Astrocyte (in vitro differentiated cells and primary cell): ENCODE results near the gene CDH23.

ENCODE experiments used
- EZH2 ChIP-seq: IDR thresholded peaks from 2 replicates; pipeline ENCODE4 v1.6.1; 2012; ENCODE audit warnings: mild to moderate bottlenecking, low read length, inconsistent platforms; ENCODE audit not compliant: insufficient read depth
- TF ChIP-seq, protein P1 (sequence below): IDR thresholded peaks from 2 replicates; pipeline ENCODE4 v1.5.1; 2011; ENCODE audit warnings: low read depth, mild to moderate bottlenecking, inconsistent platforms, low read length, moderate library complexity; ENCODE audit not compliant: insufficient read depth

GRCh38 chr10:71754562-71754961 lies 357.8 kb downstream of the CDH23 start:
- TF ChIP-seq, protein P1, sequence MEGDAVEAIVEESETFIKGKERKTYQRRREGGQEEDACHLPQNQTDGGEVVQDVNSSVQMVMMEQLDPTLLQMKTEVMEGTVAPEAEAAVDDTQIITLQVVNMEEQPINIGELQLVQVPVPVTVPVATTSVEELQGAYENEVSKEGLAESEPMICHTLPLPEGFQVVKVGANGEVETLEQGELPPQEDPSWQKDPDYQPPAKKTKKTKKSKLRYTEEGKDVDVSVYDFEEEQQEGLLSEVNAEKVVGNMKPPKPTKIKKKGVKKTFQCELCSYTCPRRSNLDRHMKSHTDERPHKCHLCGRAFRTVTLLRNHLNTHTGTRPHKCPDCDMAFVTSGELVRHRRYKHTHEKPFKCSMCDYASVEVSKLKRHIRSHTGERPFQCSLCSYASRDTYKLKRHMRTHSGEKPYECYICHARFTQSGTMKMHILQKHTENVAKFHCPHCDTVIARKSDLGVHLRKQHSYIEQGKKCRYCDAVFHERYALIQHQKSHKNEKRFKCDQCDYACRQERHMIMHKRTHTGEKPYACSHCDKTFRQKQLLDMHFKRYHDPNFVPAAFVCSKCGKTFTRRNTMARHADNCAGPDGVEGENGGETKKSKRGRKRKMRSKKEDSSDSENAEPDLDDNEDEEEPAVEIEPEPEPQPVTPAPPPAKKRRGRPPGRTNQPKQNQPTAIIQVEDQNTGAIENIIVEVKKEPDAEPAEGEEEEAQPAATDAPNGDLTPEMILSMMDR, result no peak
- no peak for TF ChIP-seq EZH2
